ENCODE measurements around the gene TGFBR3. TPM values are rescaled to one million over a fixed set of nuclear protein-coding genes. Genes with fewer than 3 reads are reported as not detected.

Gene TGFBR3
- total RNA-seq, 3 donors from 2014 or later = 18.9 to 34.1 (median 20.0) TPM

GRCh38 chr1:91711504-91712247 lies 174.3 kb downstream of the TGFBR3 start:
- peaks cover 25% of the 10 kb centered on the region for H3K4me1 Mint-ChIP-seq (ENCODE audit: low read depth)
- H3K36me3 Mint-ChIP-seq (ENCODE audit: insufficient read depth) = peaks cover 46% of the 10 kb centered on the region
- no peaks in the 10 kb centered on the region for H3K27me3 Mint-ChIP-seq (ENCODE audit: low read depth)
- no peaks in the 10 kb centered on the region for H3K9me3 Mint-ChIP-seq
- no peak overlapping the region for H3K4me3 Mint-ChIP-seq
- DNase-seq (no peak), ATAC-seq (no peak)

- DNase-seq (no peak), ATAC-seq (no peak)
- Mint-ChIP-seq H3K36me3 (ENCODE audit: insufficient read depth) (peaks cover 41% of the 10 kb centered on the region), H3K27me3 (ENCODE audit: low read depth) (no peaks in the 10 kb centered on the region), H3K9me3 (no peaks in the 10 kb centered on the region), H3K4me1 (ENCODE audit: low read depth) (peaks cover 25% of the 10 kb centered on the region), H3K4me3 (no peak overlapping the region)
Observed at GRCh38 chr1:91710261-91710660, 175.7 kb downstream of the TGFBR3 start.

- DNase-seq = no peak
- Mint-ChIP-seq H3K4me1 (ENCODE audit: low read depth) (peaks cover 15% of the 10 kb centered on the region), H3K27me3 (ENCODE audit: low read depth) (no peaks in the 10 kb centered on the region), H3K4me3 (no peak overlapping the region), H3K9me3 (no peaks in the 10 kb centered on the region), H3K36me3 (ENCODE audit: insufficient read depth) (peaks cover 33% of the 10 kb centered on the region)
- ATAC-seq = no peak
Observed at GRCh38 chr1:91708691-91709090, 177.3 kb downstream of the TGFBR3 start.

GRCh38 chr1:91707890-91708218 lies 178.1 kb downstream of the TGFBR3 start:
- H3K27me3 Mint-ChIP-seq (ENCODE audit: low read depth) = no peaks in the 10 kb centered on the region
- H3K4me1 Mint-ChIP-seq (ENCODE audit: low read depth) = peaks cover 7% of the 10 kb centered on the region
- peaks cover 29% of the 10 kb centered on the region for H3K36me3 Mint-ChIP-seq (ENCODE audit: insufficient read depth)
- DNase-seq (no peak), ATAC-seq (no peak)
- no peak overlapping the region for H3K4me3 Mint-ChIP-seq
- no peaks in the 10 kb centered on the region for H3K9me3 Mint-ChIP-seq

- H3K27me3 Mint-ChIP-seq (ENCODE audit: low read depth) = no peaks in the 10 kb centered on the region
- H3K36me3 Mint-ChIP-seq (ENCODE audit: insufficient read depth) = peaks cover 29% of the 10 kb centered on the region
- DNase-seq (no peak), ATAC-seq (no peak)
- H3K9me3 Mint-ChIP-seq = no peaks in the 10 kb centered on the region
- H3K4me3 Mint-ChIP-seq = no peak overlapping the region
- peaks cover 1% of the 10 kb centered on the region for H3K4me1 Mint-ChIP-seq (ENCODE audit: low read depth)
Observed at GRCh38 chr1:91707114-91707889, 178.6 kb downstream of the TGFBR3 start.

GRCh38 chr1:91706140-91706957 lies 179.6 kb downstream of the TGFBR3 start:
- no peak overlapping the region for H3K4me3 Mint-ChIP-seq
- H3K27me3 Mint-ChIP-seq (ENCODE audit: low read depth) = no peaks in the 10 kb centered on the region
- H3K4me1 Mint-ChIP-seq (ENCODE audit: low read depth) = no peaks in the 10 kb centered on the region
- peaks cover 25% of the 10 kb centered on the region for H3K36me3 Mint-ChIP-seq (ENCODE audit: insufficient read depth)
- no peak for ATAC-seq
- no peak for DNase-seq
- H3K9me3 Mint-ChIP-seq = no peaks in the 10 kb centered on the region

- H3K36me3 Mint-ChIP-seq (ENCODE audit: insufficient read depth) = peaks cover 25% of the 10 kb centered on the region
- DNase-seq (no peak), ATAC-seq (no peak)
- H3K9me3 Mint-ChIP-seq = no peaks in the 10 kb centered on the region
- H3K4me1 Mint-ChIP-seq (ENCODE audit: low read depth) = no peaks in the 10 kb centered on the region
- no peak overlapping the region for H3K4me3 Mint-ChIP-seq
- no peaks in the 10 kb centered on the region for H3K27me3 Mint-ChIP-seq (ENCODE audit: low read depth)
Observed at GRCh38 chr1:91704746-91705145, 181.2 kb downstream of the TGFBR3 start.

GRCh38 chr1:91703095-91703494 lies 182.9 kb downstream of the TGFBR3 start:
- H3K36me3 Mint-ChIP-seq (ENCODE audit: insufficient read depth) = peaks cover 24% of the 10 kb centered on the region
- H3K4me1 Mint-ChIP-seq (ENCODE audit: low read depth) = peaks cover 13% of the 10 kb centered on the region
- H3K9me3 Mint-ChIP-seq = no peaks in the 10 kb centered on the region
- ATAC-seq (no peak), DNase-seq (no peak)
- H3K27me3 Mint-ChIP-seq (ENCODE audit: low read depth) = no peaks in the 10 kb centered on the region
- no peak overlapping the region for H3K4me3 Mint-ChIP-seq

GRCh38 chr1:91701472-91701869 lies 184.5 kb downstream of the TGFBR3 start:
- Mint-ChIP-seq H3K27me3 (ENCODE audit: low read depth) (no peaks in the 10 kb centered on the region), H3K9me3 (no peaks in the 10 kb centered on the region), H3K36me3 (ENCODE audit: insufficient read depth) (peaks cover 15% of the 10 kb centered on the region), H3K4me3 (no peak overlapping the region), H3K4me1 (ENCODE audit: low read depth) (peaks cover 29% of the 10 kb centered on the region)
- no peak for ATAC-seq
- no peak for DNase-seq

GRCh38 chr1:91700771-91701471 lies 185.0 kb downstream of the TGFBR3 start:
- H3K36me3 Mint-ChIP-seq (ENCODE audit: insufficient read depth) = peaks cover 20% of the 10 kb centered on the region
- H3K9me3 Mint-ChIP-seq = no peaks in the 10 kb centered on the region

GRCh38 chr1:91700332-91700731 lies 185.6 kb downstream of the TGFBR3 start:
- no peaks in the 10 kb centered on the region for H3K27me3 Mint-ChIP-seq (ENCODE audit: low read depth)
- H3K4me1 Mint-ChIP-seq (ENCODE audit: low read depth) = peaks cover 30% of the 10 kb centered on the region
- no peak overlapping the region for H3K4me3 Mint-ChIP-seq
- no peak for DNase-seq
- H3K36me3 Mint-ChIP-seq (ENCODE audit: insufficient read depth) = peaks cover 23% of the 10 kb centered on the region
- ATAC-seq = no peak
- H3K9me3 Mint-ChIP-seq = no peaks in the 10 kb centered on the region

More at GRCh38 chr1:91700771-91701471, 185.0 kb downstream of the TGFBR3 start:
- DNase-seq (no peak), ATAC-seq (no peak)
- H3K27me3 Mint-ChIP-seq (ENCODE audit: low read depth) = no peaks in the 10 kb centered on the region
- H3K4me3 Mint-ChIP-seq = no peak overlapping the region
- peaks cover 30% of the 10 kb centered on the region for H3K4me1 Mint-ChIP-seq (ENCODE audit: low read depth)

GRCh38 chr1:91699339-91699974 lies 186.5 kb downstream of the TGFBR3 start:
- Mint-ChIP-seq H3K4me1 (ENCODE audit: low read depth) (peaks cover 30% of the 10 kb centered on the region), H3K27me3 (ENCODE audit: low read depth) (no peaks in the 10 kb centered on the region), H3K36me3 (ENCODE audit: insufficient read depth) (peaks cover 30% of the 10 kb centered on the region), H3K4me3 (no peak overlapping the region), H3K9me3 (no peaks in the 10 kb centered on the region)
- DNase-seq (no peak), ATAC-seq (no peak)

- peaks cover 42% of the 10 kb centered on the region for H3K36me3 Mint-ChIP-seq (ENCODE audit: insufficient read depth)
- H3K9me3 Mint-ChIP-seq = no peaks in the 10 kb centered on the region
- no peaks in the 10 kb centered on the region for H3K27me3 Mint-ChIP-seq (ENCODE audit: low read depth)
- H3K4me3 Mint-ChIP-seq = peak overlapping the region; percentile 62
- peaks cover 30% of the 10 kb centered on the region for H3K4me1 Mint-ChIP-seq (ENCODE audit: low read depth)
- no peak for DNase-seq
- no peak for ATAC-seq
Observed at GRCh38 chr1:91697861-91698260, 188.1 kb downstream of the TGFBR3 start.
